GM12878 (cell line): ENCODE results near the gene SERTAD2. TPM values are rescaled to one million over a fixed set of nuclear protein-coding genes. Genes with fewer than 3 reads are reported as not detected.

Experiments
- ATAC-seq: fragments of 200-7000 bp; cut with Tn5 transposase; 3 replicates; pipeline ENCODE4 v1.9.1; 2020; ENCODE audit warnings: mild to moderate bottlenecking, moderate library complexity
- BruUV-seq: library from RNA; stranded (reverse); fragments of 400-500 nt; replicated peaks from 2 replicates; lab custom pipeline; 2021; lab: Mats Ljungman, UMichigan
- CTCF ChIA-PET: fragments of 300-600 bp; sonication (Branson Sonifier 250); formaldehyde crosslinking; extraction: SDS; loops from one replicate; lab custom pipeline; 2021; ENCODE audit warnings: inconsistent platforms; lab: Yijun Ruan, JAX
- POLR2A ChIA-PET: fragments of 350-600 bp; formaldehyde crosslinking; extraction: SDS; loops from one replicate; lab custom pipeline; 2021; ENCODE audit warnings: inconsistent platforms; lab: Charles Lee
- RAD21 ChIA-PET: fragments of 300-600 bp; sonication (Branson Sonifier 250); formaldehyde crosslinking; loops from one replicate; lab custom pipeline; 2023; ENCODE audit warnings: antibody characterized with exemption; ENCODE audit not compliant: unreplicated experiment; lab: Charles Lee
- SMC1A ChIA-PET: fragments of 300-600 bp; sonication (Branson Sonifier 250); formaldehyde crosslinking; loops from one replicate; lab custom pipeline; 2023; ENCODE audit not compliant: unreplicated experiment, uncharacterized antibody; lab: Charles Lee
- DNase-seq: peaks from one replicate; pipeline ENCODE4 v3.0.0-alpha.2; 2011; ENCODE audit warnings: low read depth, low spot score
- FAIRE-seq: peaks from 3 replicates; lab custom pipeline; 2011; peaks lifted over from hg19 to GRCh38; lab: Jason Lieb, UNC
- H2AFZ ChIP-seq: 2 replicates; pipeline ENCODE4 v1.6.0; 2011; ENCODE audit warnings: low read depth, low read length, control low read depth; ENCODE audit not compliant: control insufficient read depth
- H3K27ac ChIP-seq: 2 replicates; pipeline ENCODE4 v1.5.1; 2011; ENCODE audit warnings: control low read depth; ENCODE audit not compliant: control insufficient read depth, insufficient read depth
- H3K27me3 ChIP-seq, 2 experiments: replicated peaks in 1 of 2; 2 replicates each; pipeline versions ENCODE4 v1.6.0 to v1.6.1; 2011; ENCODE audit warnings: low read length in 1 of 2; ENCODE audit not compliant: control insufficient read depth in 2 of 2, insufficient read depth in 2 of 2
- H3K36me3 ChIP-seq, 2 experiments: 2 replicates each; pipeline ENCODE4 v1.5.1; 2011; ENCODE audit warnings: low read length in 1 of 2; ENCODE audit not compliant: control insufficient read depth in 2 of 2, insufficient read depth in 2 of 2
- H3K4me1 ChIP-seq: 2 replicates; pipeline ENCODE4 v1.6.1; 2011; ENCODE audit warnings: mild to moderate bottlenecking, low read length, moderate library complexity, mixed read lengths; ENCODE audit not compliant: control insufficient read depth, insufficient read depth
- H3K4me2 ChIP-seq: 2 replicates; pipeline ENCODE4 v1.6.0; 2011; ENCODE audit warnings: control low read depth; ENCODE audit not compliant: control insufficient read depth, insufficient read depth
- H3K4me3 ChIP-seq: fragments of 200-600 bp; sonication (generic); 2 replicates; pipeline ENCODE4 v1.5.1; 2016
- H3K79me2 ChIP-seq: 2 replicates; pipeline ENCODE4 v1.6.0; 2011; ENCODE audit warnings: low read length; ENCODE audit not compliant: control insufficient read depth, insufficient read depth
- H3K9ac ChIP-seq: 2 replicates; pipeline ENCODE4 v1.8.0; 2011; ENCODE audit warnings: low read length, control low read depth, mixed read lengths; ENCODE audit not compliant: control insufficient read depth, insufficient read depth
- H3K9me3 ChIP-seq: replicated peaks from 3 replicates; pipeline ENCODE4 v1.5.1; 2011; ENCODE audit warnings: mild to moderate bottlenecking, low read length; ENCODE audit not compliant: control insufficient read depth, insufficient read depth
- H4K20me1 ChIP-seq: 2 replicates; pipeline ENCODE4 v1.6.0; 2011; ENCODE audit not compliant: control insufficient read depth, insufficient read depth
- BCLAF1 ChIP-seq: fragments of 450-650 bp; IDR thresholded peaks from 2 replicates; pipeline ENCODE4 v1.6.1; 2017; ENCODE audit warnings: antibody characterized with exemption, mild to moderate bottlenecking, moderate library complexity
- CHD4 ChIP-seq: fragments of 200-600 bp; sonication (generic); IDR thresholded peaks from 2 replicates; pipeline ENCODE4 v1.6.1; 2016; ENCODE audit warnings: mild to moderate bottlenecking
- E2F4 ChIP-seq: IDR thresholded peaks from 2 replicates; pipeline ENCODE4 v1.6.1; 2012; ENCODE audit warnings: low read depth, low read length, improper control_type of control experiment
- IKZF1 ChIP-seq: fragments of 450-650 bp; conservative IDR thresholded peaks from 2 replicates; pipeline ENCODE4 v1.6.1; 2017; ENCODE audit warnings: antibody characterized with exemption, mild to moderate bottlenecking
- NFIC ChIP-seq: IDR thresholded peaks from 2 replicates; pipeline ENCODE4 v1.6.1; 2012; ENCODE audit warnings: low read depth, mild to moderate bottlenecking, inconsistent platforms, low read length, moderate library complexity
- NFXL1 ChIP-seq: fragments of 450-650 bp; IDR thresholded peaks from 2 replicates; pipeline ENCODE4 v1.6.1; 2017; ENCODE audit warnings: antibody characterized with exemption, mild to moderate bottlenecking, borderline replicate concordance
- TCF12 ChIP-seq: IDR thresholded peaks from 2 replicates; pipeline ENCODE4 v1.6.1; 2011; ENCODE audit warnings: low read depth, mild to moderate bottlenecking, low read length
- ZNF274 ChIP-seq: IDR thresholded peaks from one replicate; pipeline ENCODE4 v1.8.0; 2011; ENCODE audit not compliant: insufficient read length, insufficient read depth
- ZNF687 ChIP-seq: fragments of 450-650 bp; IDR thresholded peaks from 2 replicates; pipeline ENCODE4 v1.6.1; 2017; ENCODE audit warnings: mild to moderate bottlenecking, moderate library complexity
- WGBS: methylation state at CpG from one replicate; pipeline ENCODE4 v1.1.6; 2016; ENCODE audit warnings: low lambda C conversion rate; ENCODE audit not compliant: insufficient replicate concordance, insufficient coverage; ENCODE audit errors: missing lambda C conversion rate; 5-methylcytosine and 5-hydroxymethylcytosine counted together
- in situ Hi-C: fragments of 300-500 bp; cut with MboI; formaldehyde crosslinking; loops from 9 replicates; pipeline ENCODE4 v1.14.3; 2018; ENCODE audit warnings: mixed read lengths
- intact Hi-C: fragments of 100-400 bp; cut with micrococcal nuclease; formaldehyde crosslinking; loops from one replicate; pipeline ENCODE4 v1.14.2; 2022; ENCODE audit not compliant: unreplicated experiment
- polyA plus RNA-seq, 11 experiments: library from polyadenylated mRNA; depleted of rRNA in 4 of 11; unstranded in 6 of 11; stranded (reverse) in 5 of 11; fragments of >200 nt; fragmentation: Nextera tagmentation in 4 of 11; fragmentation: Illumina TruSeq in 1 of 11; extraction: Ambion mirVana in 4 of 11; extraction: Trizol in 1 of 11; gene quantifications; 1 replicate in 1 of 11; 2 replicates in 10 of 11; pipeline versions ENCODE4 v1.2.1 to v1.2.3, GENCODE V29; 2011 to 2016; ENCODE audit warnings: inconsistent platforms in 2 of 11, missing spikeins in 2 of 11, low read depth in 1 of 11
- total RNA-seq, 4 experiments: library from RNA; depleted of rRNA in 3 of 4; stranded (reverse); fragments of >200 nt in 3 of 4; fragmentation: Illumina TruSeq in 1 of 4; extraction: Trizol in 1 of 4; gene quantifications; 2 replicates each; pipeline versions ENCODE4 v1.2.1 to v1.2.3, GENCODE V29; 2013 to 2021

Gene SERTAD2
- total and polyA plus RNA-seq, 10 of the 15 experiments (the other 5 are each of a cell fraction or from before 2014, with no cell fraction given) = 7.9 to 28.7 (median 20.1) TPM

- Histone ChIP-seq H3K79me2 (no peaks in the 10 kb centered on the region), H3K9ac (no peak overlapping the region), H2AFZ (peak overlapping the region; percentile 12; the same call in 1 of the 2 replicates), H3K27me3 (no peaks in the 10 kb centered on the region), H3K4me2 (no peak overlapping the region), H3K27ac (no peak overlapping the region), H3K9me3 (no peaks in the 10 kb centered on the region; the same call in 2 of the 3 replicates), H3K4me1 (peaks cover 5% of the 10 kb centered on the region), H4K20me1 (no peaks in the 10 kb centered on the region), H3K4me3 (no peak overlapping the region), H3K36me3 (no peaks in the 10 kb centered on the region)
- DNase-seq (no peak), FAIRE-seq (no peak), ATAC-seq (peak; percentile 29; the same call in 2 of the 3 replicates)
- POLR2A ChIA-PET = interaction anchor here (3.5 kb wide), 1 partner anchor 8 kb away, joined by 14 read pairs; no protein-coding TSS in a partner anchor
- no peak for TF ChIP-seq NFIC
- no peak for TF ChIP-seq NFXL1
- no peak for TF ChIP-seq E2F4
- no peak for TF ChIP-seq ZNF274
- TF ChIP-seq TCF12 = no peak
- no peak for TF ChIP-seq IKZF1
- TF ChIP-seq BCLAF1 = no peak
- no peak for TF ChIP-seq CHD4
- no peak for TF ChIP-seq ZNF687
- no TSS peak for BruUV-seq
- in situ Hi-C loops = loop anchor here (10.0 kb wide), 2 partner anchors 265 to 435 kb away; no protein-coding TSS in a partner anchor
- 61% methylated on average over 3 of the region's 3 CpGs for WGBS
- RAD21 ChIA-PET = interaction anchor here (0.6 to 1.8 kb wide), 5 partner anchors 13 to 434 kb away, joined by 3 to 4 read pairs (median 3); partner anchors contain the start of gene SERTAD2
- CTCF ChIA-PET = interaction anchor here (0.9 to 1.9 kb wide), 4 partner anchors 10 to 268 kb away, joined by 3 to 5 read pairs (median 3); no protein-coding TSS in a partner anchor
- SMC1A ChIA-PET = interaction anchor here (0.9 to 1.6 kb wide), 3 partner anchors 12 to 17 kb away, joined by 3 to 5 read pairs (median 4); no protein-coding TSS in a partner anchor
- intact Hi-C loops = no loop called here
These were observed 54.2 kb downstream of the SERTAD2 start for GRCh38 chr2:64599469-64599868.
